Articular chondrocyte of knee joint (primary cell): ENCODE measurements around the gene NOX5. TPM values are rescaled to one million over a fixed set of nuclear protein-coding genes. Genes with fewer than 3 reads are reported as not detected.

Experiments
- total RNA-seq: library from RNA; depleted of rRNA; stranded (reverse); fragments of >200 nt; gene quantifications from 2 replicates; pipeline ENCODE4 v1.2.3, GENCODE V29; 2012

Gene NOX5, protein sequence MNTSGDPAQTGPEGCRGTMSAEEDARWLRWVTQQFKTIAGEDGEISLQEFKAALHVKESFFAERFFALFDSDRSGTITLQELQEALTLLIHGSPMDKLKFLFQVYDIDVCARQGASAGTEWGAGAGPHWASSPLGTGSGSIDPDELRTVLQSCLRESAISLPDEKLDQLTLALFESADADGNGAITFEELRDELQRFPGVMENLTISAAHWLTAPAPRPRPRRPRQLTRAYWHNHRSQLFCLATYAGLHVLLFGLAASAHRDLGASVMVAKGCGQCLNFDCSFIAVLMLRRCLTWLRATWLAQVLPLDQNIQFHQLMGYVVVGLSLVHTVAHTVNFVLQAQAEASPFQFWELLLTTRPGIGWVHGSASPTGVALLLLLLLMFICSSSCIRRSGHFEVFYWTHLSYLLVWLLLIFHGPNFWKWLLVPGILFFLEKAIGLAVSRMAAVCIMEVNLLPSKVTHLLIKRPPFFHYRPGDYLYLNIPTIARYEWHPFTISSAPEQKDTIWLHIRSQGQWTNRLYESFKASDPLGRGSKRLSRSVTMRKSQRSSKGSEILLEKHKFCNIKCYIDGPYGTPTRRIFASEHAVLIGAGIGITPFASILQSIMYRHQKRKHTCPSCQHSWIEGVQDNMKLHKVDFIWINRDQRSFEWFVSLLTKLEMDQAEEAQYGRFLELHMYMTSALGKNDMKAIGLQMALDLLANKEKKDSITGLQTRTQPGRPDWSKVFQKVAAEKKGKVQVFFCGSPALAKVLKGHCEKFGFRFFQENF
- total RNA-seq: 0.22 and 0.26 TPM in 2 replicates

DNA sequence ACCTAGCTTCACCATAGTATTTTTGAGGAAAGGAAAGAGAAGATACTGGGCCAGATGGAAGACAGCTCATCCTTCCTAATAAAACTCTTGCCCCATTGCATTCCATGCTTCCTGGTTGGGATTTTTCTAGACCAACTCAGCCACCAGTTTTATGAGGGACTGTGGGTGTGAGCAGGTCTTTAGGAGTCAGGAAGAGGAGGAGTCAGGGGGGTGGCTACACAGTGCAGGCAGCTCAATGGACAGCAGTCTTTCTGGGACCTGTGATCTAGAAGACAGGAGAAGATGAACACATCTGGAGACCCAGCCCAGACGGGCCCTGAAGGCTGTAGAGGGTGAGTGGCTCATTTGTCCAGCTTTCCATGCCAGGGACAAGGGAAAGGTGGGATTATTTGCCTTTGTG lies at the start of gene NOX5:
Gene NOX5, plus strand, starts transcription at position 242 of the 400 bp plus-strand sequence. Its CDS starts 41 bp downstream, at position 283.

Other genes starting within 250 kb of the NOX5 start
- gene ANP32A, start 193.8 kb upstream of the NOX5 start, total RNA-seq: 34.6 and 40.5 TPM in 2 replicates
- gene SPESP1, start 84.2 kb upstream of the NOX5 start, total RNA-seq: 0.97 and 5.4 TPM in 2 replicates
- gene GLCE, start 145.9 kb downstream of the NOX5 start, total RNA-seq: 14.9 and 18.8 TPM in 2 replicates